GM21786 (cell line): ENCODE data around the gene CDK5RAP3.
A peak's percentile ranks its signal among the peaks of the same experiment; 100 is the strongest.

Experiments used
- ATAC-seq: cut with Tn5 transposase; IDR thresholded peaks from one replicate; pipeline ENCODE4 v1.9.1; 2021; ENCODE audit not compliant: unreplicated experiment

Gene CDK5RAP3

GRCh38 chr17:48023400-48024148, 52.7 kb downstream of the CDK5RAP3 start:
- ATAC-seq = no peak

DNA sequence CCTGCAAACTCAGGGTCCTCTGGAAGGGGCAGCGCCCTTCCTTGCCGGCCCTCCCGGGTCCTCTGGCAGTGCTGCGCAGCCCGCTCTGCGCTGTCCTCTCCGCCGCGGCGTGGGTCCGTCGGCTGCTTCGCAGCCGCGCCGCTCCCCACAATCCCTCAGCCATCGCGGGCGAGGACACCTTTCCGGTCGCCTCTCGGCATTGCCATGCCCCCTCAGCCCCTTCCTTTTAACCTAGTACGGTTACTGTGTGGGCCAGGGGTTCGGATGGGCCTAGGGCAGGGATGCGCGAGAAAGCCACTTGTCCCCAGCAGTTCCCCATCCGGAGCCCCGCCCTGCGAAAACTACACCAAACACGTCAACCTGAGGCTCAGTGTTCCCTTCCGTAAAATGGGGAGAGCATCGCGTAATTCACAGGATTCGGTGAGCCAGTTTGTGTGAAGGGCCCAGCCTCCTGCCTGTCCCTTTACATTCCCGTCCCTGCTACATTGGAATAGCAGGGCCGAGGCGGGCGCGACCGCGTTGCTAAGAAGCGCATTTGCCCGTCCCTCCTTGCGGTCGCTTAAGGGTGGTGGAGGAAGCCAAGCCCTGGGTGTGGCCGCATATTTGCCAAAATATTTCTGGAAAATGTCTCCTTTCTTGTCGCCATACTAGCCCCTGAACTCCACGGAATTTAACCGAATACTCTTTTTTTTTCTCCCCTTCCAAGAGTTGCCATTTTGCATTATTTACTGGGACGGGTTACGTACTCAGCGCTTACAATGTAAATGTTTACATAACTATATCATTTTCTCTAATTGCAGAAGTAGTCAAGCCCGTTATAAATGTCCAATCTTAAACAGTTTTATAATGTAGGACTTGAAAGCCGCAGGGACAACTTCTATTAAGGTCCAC, 53.5 kb downstream of the CDK5RAP3 start:
- no peak for ATAC-seq

- peak; percentile 71 for ATAC-seq
These were observed 54.4 kb downstream of the CDK5RAP3 start for GRCh38 chr17:48025040-48025903.

DNA sequence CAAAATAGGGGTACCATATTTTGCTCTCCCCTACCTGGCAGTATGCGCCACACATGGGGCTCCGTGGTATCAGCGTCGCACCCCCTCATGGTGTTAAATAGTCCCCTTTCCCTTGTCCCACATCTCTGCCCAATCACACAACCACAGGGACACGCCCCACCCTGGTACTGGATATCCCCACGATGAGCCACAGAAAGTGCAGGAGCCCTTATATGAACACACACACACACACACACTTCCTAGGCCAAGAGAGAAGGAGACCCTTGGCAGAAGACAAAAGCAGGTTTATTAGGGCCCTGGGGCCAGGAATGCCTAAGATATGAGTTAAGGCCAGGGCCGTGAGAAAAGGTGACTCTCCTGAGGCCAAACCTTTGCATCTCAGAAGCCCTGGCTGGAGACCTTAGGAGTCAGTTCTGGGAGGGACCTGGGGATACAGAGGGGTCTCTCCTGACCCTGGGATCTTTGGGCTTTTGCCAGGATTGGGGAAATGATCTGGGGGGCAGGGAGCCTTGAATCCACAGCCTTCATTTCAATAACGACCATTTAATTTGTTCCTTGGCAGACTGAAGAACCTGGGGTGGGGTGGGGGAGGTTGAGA, 55.1 kb downstream of the CDK5RAP3 start:
- no peak for ATAC-seq

DNA sequence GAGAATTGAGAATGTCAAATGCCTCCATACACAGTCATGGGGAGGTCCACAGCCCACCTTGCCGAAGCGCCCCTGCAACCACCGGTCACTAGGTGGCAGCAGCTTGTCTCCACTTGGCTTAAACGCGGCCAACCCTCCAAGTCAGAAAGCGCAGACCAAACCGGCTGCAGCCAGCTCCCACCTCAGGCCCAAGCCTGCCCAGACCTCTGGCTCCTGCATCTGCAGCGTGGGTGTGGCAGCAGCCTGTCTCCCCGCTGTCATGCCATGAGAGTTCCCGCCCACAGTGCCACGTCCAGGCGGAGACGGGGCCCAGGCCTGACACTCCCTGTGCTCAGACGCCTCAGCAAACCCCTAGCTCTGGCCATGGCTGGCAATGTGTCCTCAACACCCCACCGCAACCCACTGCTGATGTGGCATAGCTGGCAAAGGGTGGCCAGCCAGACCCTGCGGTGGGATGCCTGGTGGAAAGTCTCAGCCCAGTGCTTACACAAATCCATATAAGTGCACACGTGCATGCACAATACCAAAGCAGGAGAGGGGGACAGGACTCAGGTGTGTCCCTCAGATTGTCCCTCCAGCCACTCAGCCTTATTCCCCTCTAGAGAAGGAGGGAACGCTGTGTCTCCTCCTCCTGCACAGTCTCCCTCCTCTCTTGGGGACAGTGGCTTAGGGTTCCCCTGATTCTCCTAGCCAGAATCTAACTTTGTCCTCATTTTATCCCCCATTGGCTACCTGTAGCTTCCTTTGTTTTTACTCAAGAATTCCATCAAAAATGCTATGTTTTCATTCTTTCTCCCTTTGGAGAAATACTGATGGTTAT, 55.8 kb downstream of the CDK5RAP3 start:
- no peak for ATAC-seq

GRCh38 chr17:48027322-48027981, 56.5 kb downstream of the CDK5RAP3 start:
- no peak for ATAC-seq

DNA sequence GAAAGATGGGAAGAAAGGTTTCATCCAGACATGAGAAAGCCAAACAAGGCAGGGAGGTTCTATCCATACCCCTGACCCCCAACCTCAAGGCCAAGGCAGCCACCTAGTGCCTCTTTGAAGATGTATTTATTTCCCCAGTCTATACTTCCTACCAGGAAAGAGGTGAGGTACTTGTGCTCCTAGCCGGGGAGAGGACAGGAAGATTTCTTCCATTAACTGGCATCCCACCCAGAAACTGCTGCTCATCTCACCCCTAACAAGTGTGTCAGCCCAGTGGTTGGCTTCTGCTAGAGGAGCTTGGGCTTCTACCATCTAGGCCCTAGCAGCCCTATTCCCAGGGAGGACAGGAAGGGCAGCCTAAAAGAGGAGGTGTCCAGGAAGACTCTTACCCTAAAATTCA, 57.8 kb downstream of the CDK5RAP3 start:
- ATAC-seq = no peak

DNA sequence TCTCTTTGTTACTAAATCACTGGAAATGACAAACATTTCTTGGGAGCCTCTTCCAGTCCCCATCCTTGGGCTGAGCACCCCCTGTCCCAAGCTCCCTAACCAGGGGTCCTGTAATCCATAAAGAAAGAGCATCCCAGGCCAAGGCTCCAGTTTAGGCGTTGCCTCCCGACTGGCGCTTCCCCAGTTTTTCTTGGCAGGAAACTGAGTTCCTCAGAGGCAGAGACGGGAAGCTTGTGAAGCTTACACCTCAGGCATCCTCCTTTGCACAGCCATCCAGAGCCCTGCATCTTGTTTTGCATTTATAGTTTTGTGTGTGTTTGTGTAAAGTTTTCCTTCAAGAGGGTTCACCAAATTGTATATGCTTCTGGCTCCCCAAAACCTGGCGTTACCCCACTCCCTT, 59.6 kb downstream of the CDK5RAP3 start:
- no peak for ATAC-seq
